K562 (cell line): ENCODE data around the gene AP4E1. TPM values are rescaled to one million over a fixed set of nuclear protein-coding genes. Genes with fewer than 3 reads are reported as not detected.

Source experiments
- FOSL1 ChIP-seq: fragments of 200-800 bp; sonication (Bioruptor generic); conservative IDR thresholded peaks from 2 replicates; pipeline ENCODE4 v1.6.1; 2016; ENCODE audit warnings: missing genetic modification characterization, missing compliant biosample characterization
- JUN ChIP-seq, 2 experiments: sonication (generic) in 1 of 2; formaldehyde crosslinking in 1 of 2; IDR thresholded peaks; 2 replicates each; pipeline versions ENCODE4 v1.6.1 to v1.8.0; 2012 to 2022; ENCODE audit warnings: borderline replicate concordance in 2 of 2, mild to moderate bottlenecking in 2 of 2, improper control_type of control experiment in 1 of 2, low read depth in 1 of 2, low read length in 1 of 2, missing genetic modification reagents in 1 of 2
- NFYB ChIP-seq: IDR thresholded peaks from 2 replicates; pipeline ENCODE4 v1.6.1; 2011; ENCODE audit warnings: mild to moderate bottlenecking, moderate library complexity; ENCODE audit not compliant: insufficient read length; ENCODE audit errors: extremely low read depth
- NRF1 ChIP-seq, 2 experiments: fragments of 450-650 bp; IDR thresholded peaks in 1 of 2; conservative IDR thresholded peaks in 1 of 2; 2 replicates each; pipeline ENCODE4 v1.6.1; 2014; ENCODE audit warnings: mild to moderate bottlenecking in 2 of 2
- PHTF2 ChIP-seq: fragments of 250-450 bp; sonication (Bioruptor Pico); IDR thresholded peaks from 2 replicates; pipeline ENCODE4 v1.5.0; 2021; ENCODE audit warnings: mild to moderate bottlenecking
- SOX6 ChIP-seq: fragments of 450-650 bp; IDR thresholded peaks from 2 replicates; pipeline ENCODE4 v1.6.1; 2014; ENCODE audit warnings: mild to moderate bottlenecking
- ZNF184 ChIP-seq: sonication (generic); formaldehyde crosslinking; IDR thresholded peaks from 2 replicates; pipeline ENCODE4 v1.5.0; 2020; ENCODE audit warnings: missing genetic modification reagents
- ZNF239 ChIP-seq: fragments of 250-450 bp; sonication (Bioruptor Pico); IDR thresholded peaks from 2 replicates; pipeline ENCODE4 v1.4.0; 2020; ENCODE audit warnings: mild to moderate bottlenecking
- ZNF584 ChIP-seq: fragments of 200-800 bp; sonication (Bioruptor generic); IDR thresholded peaks from 2 replicates; pipeline ENCODE4 v1.6.1; 2016; ENCODE audit warnings: low read depth, mild to moderate bottlenecking, missing genetic modification characterization, missing compliant biosample characterization
- ZNF699 ChIP-seq: fragments of 250-450 bp; sonication (Bioruptor Pico); IDR thresholded peaks from 2 replicates; pipeline ENCODE4 v1.8.0; 2021; ENCODE audit warnings: mild to moderate bottlenecking, moderate library complexity; ENCODE audit not compliant: insufficient replicate concordance
- ZNF79 ChIP-seq: fragments of 250-450 bp; sonication (Bioruptor Pico); IDR thresholded peaks from 2 replicates; pipeline ENCODE4 v1.4.0; 2020; ENCODE audit warnings: low read depth, mild to moderate bottlenecking, moderate library complexity
- polyA plus RNA-seq, 8 experiments: library from polyadenylated mRNA; depleted of rRNA in 4 of 8; stranded (reverse) in 5 of 8; unstranded in 3 of 8; fragments of >200 nt; fragmentation: Nextera tagmentation in 2 of 8; fragmentation: Illumina TruSeq in 1 of 8; extraction: Ambion mirVana in 2 of 8; extraction: Trizol in 1 of 8; gene quantifications; 2 replicates each; pipeline versions ENCODE4 v1.2.1 to v1.2.3, GENCODE V29; 2011 to 2014; ENCODE audit warnings: inconsistent platforms in 1 of 8, missing spikeins in 1 of 8
- total RNA-seq, 7 experiments: library from RNA; depleted of rRNA in 6 of 7; stranded (reverse); fragments of >200 nt in 6 of 7; fragmentation: Illumina TruSeq in 2 of 7; extraction: Trizol in 2 of 7; gene quantifications; 2 replicates each; pipeline versions ENCODE4 v1.2.1 to v1.2.3, GENCODE V29; 2011 to 2021; ENCODE audit warnings: low replicate concordance in 1 of 7
- TF ChIP-seq, protein P1 (sequence below): sonication (generic); formaldehyde crosslinking; IDR thresholded peaks from 2 replicates; pipeline ENCODE4 v1.8.0; 2022; ENCODE audit warnings: mild to moderate bottlenecking, missing genetic modification reagents
- TF ChIP-seq, protein P2 (sequence below), 2 experiments: fragments of 450-650 bp in 1 of 2; sonication (generic) in 1 of 2; formaldehyde crosslinking in 1 of 2; IDR thresholded peaks in 1 of 2; conservative IDR thresholded peaks in 1 of 2; 2 replicates each; pipeline versions ENCODE4 v1.6.1 to v1.8.1; 2016 to 2023; ENCODE audit warnings: mild to moderate bottlenecking in 2 of 2, moderate library complexity in 2 of 2, inconsistent platforms in 1 of 2, missing genetic modification reagents in 1 of 2

The AP4E1 gene
- total and polyA plus RNA-seq, 9 of the 15 experiments (the other 6 are each of a cell fraction or from before 2014, with no cell fraction given) = 1.3 to 11.5 (median 4.4) TPM

DNA sequence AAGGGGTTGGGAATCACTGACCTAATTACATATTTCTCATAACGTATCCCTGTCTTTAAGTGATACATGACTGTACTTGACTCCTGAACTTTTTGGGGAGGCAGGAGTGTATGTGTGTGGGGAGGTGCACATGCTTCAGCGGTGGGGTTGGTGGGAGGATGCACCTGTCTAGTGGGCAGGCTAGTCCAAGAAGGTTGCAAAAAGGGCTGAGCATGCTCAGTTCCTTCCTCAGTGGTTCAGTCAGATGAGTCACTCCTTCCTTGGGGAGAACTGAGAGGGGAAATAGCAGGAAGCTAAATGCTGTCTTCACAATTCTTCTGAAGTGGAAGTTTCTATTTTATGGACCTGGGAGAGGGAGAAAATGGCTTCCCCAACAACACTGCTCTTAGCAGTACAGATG is 24.6 kb upstream of the AP4E1 start (continued):
- TF ChIP-seq, protein P1, sequence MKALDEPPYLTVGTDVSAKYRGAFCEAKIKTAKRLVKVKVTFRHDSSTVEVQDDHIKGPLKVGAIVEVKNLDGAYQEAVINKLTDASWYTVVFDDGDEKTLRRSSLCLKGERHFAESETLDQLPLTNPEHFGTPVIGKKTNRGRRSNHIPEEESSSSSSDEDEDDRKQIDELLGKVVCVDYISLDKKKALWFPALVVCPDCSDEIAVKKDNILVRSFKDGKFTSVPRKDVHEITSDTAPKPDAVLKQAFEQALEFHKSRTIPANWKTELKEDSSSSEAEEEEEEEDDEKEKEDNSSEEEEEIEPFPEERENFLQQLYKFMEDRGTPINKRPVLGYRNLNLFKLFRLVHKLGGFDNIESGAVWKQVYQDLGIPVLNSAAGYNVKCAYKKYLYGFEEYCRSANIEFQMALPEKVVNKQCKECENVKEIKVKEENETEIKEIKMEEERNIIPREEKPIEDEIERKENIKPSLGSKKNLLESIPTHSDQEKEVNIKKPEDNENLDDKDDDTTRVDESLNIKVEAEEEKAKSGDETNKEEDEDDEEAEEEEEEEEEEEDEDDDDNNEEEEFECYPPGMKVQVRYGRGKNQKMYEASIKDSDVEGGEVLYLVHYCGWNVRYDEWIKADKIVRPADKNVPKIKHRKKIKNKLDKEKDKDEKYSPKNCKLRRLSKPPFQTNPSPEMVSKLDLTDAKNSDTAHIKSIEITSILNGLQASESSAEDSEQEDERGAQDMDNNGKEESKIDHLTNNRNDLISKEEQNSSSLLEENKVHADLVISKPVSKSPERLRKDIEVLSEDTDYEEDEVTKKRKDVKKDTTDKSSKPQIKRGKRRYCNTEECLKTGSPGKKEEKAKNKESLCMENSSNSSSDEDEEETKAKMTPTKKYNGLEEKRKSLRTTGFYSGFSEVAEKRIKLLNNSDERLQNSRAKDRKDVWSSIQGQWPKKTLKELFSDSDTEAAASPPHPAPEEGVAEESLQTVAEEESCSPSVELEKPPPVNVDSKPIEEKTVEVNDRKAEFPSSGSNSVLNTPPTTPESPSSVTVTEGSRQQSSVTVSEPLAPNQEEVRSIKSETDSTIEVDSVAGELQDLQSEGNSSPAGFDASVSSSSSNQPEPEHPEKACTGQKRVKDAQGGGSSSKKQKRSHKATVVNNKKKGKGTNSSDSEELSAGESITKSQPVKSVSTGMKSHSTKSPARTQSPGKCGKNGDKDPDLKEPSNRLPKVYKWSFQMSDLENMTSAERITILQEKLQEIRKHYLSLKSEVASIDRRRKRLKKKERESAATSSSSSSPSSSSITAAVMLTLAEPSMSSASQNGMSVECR (CRISPR knock-in tag) = no peak
- TF ChIP-seq NFYB (no peak), SOX6 (no peak), PHTF2 (CRISPR knock-in tag) (no peak), ZNF239 (CRISPR knock-in tag) (no peak), NRF1 (conservative IDR thresholded peaks at IDR 0.05 in 1 of 2, IDR thresholded peaks at IDR 0.05 in 1 of 2) (peak; percentile 84 to 88), ZNF584 (peak; percentile 35; the same call in 1 of the 2 replicates), JUN (IDR thresholded peaks at IDR 0.05; ENCODE audit: borderline replicate concordance, low read depth, low read length) (peak; percentile 30; the same call in 1 of the 2 replicates), JUN (CRISPR knock-in tag; IDR thresholded peaks at IDR 0.05; ENCODE audit: borderline replicate concordance) (no peak), ZNF79 (no peak), ZNF699 (CRISPR knock-in tag) (no peak), ZNF184 (peak; percentile 66; the same call in 1 of the 2 replicates), FOSL1 (tag) (peak; percentile 50)
- TF ChIP-seq, protein P2, sequence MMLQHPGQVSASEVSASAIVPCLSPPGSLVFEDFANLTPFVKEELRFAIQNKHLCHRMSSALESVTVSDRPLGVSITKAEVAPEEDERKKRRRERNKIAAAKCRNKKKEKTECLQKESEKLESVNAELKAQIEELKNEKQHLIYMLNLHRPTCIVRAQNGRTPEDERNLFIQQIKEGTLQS (IDR thresholded peaks at IDR 0.05) = peak; percentile 73
- TF ChIP-seq, protein P2 (CRISPR knock-in tag; conservative IDR thresholded peaks at IDR 0.05) = no peak
